GM12892 (cell line): ENCODE results near the gene SMIM36.

Source experiments
- POLR2A ChIP-seq: IDR thresholded peaks from 2 replicates; pipeline ENCODE4 v1.6.1; 2011; ENCODE audit warnings: low read depth, low read length, control low read depth
- POLR2AphosphoS5 ChIP-seq: IDR thresholded peaks from 2 replicates; pipeline ENCODE4 v1.6.1; 2011; ENCODE audit warnings: low read depth, low read length, control low read depth
- TAF1 ChIP-seq: IDR thresholded peaks from 2 replicates; pipeline ENCODE4 v1.6.1; 2011; ENCODE audit warnings: low read depth, mild to moderate bottlenecking, control low read depth, low read length, borderline replicate concordance

- TF ChIP-seq POLR2AphosphoS5 (no peak), POLR2A (no peak), TAF1 (no peak)
Observed at GRCh38 chr17:55458287-55458900, 52.9 kb downstream of the SMIM36 start.
